Fibroblast of skin of right quadriceps (primary cell): Measurements from ENCODE around the gene TBX4.
"Not testable (repeated sequence)": the region's sequence is repeated elsewhere in the genome, so short reads cannot be mapped to it uniquely, and the experiment has no call there.

ENCODE experiments used
- DNase-seq: peaks from one replicate; pipeline ENCODE4 v3.0.0-alpha.2; 2013

TBX4 gene

DNA sequence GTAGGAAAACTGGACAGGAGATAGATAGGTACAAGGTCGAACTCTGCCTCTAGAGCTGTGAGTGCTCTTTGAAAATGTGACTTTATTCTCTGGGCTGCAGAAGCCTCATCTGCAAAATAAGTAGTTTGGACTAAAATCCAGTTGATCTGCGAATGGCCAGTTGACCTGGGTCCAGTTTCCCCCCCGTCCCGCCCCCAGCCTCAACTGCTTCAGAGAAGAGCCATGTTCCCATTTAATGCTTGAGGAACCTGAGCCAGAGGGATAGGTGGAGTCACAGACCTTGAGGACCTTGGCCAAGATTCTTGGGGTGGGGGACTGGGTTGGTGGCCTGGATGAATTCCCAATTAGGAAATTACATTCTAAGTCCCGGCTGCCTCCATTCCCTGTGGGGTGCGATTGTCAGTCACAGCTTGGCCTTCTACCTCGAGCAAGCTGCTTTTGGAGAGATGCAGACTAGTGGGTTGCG is 38.5 kb upstream of the TBX4 start:
- DNase-seq: no peak

DNA sequence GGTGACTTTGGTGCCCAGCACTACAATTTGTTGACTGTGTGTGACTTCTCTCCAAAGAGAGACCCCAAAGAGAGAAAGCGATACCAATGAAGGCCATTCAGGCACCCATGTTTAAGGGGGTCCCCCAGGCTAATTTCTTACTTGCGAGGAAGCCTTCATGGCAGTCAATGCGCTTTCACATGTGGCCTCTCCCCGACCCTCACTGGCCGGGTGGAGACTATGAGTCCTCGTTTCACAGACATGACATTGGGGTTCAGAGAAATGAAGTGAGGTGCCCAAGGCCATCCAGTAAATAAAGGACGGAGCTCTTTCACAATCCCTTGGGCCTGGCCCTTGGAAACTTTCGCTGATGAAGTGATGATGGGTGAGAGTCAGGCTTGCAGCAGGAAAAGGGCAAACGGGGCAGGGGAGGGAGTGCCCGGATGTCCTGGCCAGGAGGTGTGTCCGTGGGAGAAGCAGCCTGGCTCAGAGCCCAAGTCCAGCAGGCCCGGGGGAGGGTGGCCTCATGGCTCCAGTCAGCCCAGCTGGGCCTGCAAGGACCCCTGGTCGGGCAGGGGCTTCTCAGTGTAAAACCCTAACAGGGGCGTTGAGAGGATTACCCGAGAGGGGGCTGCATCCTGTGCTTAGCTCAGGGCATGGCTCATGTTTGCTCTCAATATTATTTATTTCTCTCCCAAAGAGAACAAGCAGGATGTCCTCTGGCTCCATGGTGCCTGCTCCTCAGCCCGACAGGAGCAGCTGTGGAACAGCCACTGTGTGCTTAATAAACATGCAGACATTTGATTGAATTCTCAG is 37.9 kb upstream of the TBX4 start:
- no peak for DNase-seq

DNA sequence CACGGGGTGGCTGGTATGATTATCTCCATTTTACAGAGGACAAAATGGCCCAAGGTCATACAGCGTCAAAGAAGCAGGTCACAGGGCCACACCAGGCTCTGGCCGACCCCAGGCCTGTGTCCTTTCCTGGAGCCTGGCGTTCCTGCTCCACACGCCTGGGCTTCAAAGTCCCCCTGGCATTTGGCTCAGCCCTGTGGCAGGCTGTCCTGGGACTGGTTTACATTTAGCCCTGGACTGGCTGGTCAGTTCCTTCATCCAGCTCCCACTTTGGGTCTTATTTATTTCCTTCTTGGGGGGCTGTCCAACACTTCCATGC is 37.3 kb upstream of the TBX4 start:
- no peak for DNase-seq

DNA sequence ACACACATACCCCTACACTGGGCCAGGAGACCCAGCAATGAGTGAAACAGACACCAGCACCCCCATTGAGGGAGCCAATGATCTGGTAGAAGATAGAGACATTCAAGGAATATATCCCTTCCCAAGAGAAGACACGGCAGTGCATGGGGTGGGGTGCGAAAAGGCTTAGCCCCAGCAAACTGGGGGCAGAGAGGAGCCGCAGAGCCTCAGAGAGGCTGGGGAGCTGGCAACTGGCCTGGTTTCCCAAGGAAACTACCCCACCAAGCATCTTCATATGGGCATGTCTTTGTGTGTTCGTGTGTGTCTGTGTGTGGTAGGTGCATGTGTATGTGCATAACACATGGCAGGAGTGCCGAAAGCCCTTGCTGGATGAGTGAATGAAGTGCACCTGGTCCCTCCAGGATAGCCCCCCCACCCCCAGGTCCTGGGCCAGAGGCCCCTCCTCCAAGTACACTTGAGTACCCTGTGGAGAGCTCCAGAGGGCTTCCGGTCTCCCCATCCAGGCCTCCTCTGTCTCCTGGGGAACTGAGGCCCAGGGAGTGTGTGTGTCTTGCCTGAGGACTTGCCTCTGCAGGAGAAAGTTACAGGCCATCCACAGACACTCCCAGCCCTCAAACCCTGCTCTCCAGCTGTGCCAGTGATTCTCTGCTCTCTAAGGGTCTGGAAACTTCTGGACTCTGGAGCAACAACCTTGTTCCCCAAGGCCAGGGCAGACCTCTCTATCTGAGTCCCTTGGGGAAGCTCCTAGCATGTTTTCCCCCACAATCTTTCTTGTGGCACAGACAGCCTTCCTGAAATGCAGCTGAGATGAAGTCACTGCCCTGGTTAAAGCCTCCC is 36.6 kb upstream of the TBX4 start:
- no peak for DNase-seq

DNA sequence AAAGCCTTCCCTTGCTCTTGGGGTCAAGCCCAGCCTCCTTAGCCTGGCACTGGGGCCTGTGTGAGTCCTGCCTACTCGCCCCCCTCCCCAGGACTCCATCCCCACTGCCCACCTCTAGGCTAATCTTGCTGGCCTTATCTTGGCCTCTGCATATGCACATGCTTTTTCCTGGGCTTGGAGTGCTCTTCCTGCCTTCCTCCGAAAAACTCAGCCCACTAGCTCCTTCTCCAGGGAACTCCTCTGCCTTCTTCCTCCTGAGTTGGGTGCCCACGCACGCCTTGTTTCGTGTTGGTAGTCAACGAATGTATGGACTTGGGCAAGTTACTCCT is 36.0 kb upstream of the TBX4 start:
- DNase-seq: no peak

DNA sequence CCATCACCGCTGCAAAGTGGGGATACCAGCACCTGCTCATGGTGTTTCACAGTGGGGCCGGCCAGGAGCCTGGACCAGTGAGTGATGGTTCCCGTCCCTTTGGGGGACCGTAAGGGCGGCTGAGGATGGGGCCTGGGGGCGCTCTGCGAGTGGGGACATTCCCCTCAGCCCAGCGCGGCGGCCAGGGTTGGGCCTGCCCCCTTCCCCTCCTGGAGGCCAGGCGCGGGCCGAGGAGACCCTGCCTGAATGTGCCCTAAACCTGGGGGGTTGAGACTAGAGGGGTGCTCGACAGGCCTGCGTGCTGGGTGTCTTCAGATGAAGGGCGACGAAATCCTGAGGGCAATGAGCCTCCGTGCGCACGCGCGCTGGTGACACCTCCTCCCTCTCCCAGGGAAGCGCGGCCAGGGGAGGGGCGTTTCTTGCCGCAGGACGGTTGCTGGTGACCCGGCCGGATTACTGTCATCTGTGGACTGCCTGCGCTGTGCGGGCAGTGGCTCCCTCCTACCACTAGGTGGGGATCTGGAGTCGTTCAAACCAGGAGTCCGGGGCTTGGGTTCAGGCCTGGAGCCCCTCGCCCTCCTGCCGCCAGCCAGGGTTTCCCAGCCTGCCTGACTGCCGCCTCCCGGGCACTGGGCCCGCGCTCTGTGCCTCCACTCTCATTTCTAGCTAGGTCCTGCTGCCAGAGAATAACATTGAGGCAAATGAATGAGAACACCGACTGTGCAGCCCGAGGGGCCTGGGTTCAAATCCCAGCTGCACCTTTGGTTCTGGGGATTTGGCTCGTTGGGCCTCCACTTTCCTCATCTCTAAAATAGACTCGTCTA is 35.5 kb upstream of the TBX4 start:
- peak; percentile 74 for DNase-seq

DNA sequence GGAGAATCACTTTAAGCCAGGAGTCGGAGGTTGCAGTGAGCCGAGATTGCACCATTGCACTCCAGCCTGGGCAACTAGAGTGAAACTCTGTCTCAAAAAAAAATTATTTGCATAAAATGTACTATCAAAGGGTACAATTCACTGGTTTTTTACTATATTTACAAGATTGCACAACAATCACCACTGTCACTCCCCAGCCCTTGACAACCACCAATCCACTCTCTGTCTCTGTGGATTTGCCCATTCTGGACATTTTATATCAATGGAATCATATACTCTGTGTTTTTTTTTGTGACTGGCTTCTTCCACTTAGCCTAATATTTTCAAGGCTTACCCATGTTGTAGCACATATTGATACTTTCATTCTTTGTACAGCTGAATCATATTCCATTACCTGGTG is 33.8 kb upstream of the TBX4 start:
- DNase-seq: no peak

DNA sequence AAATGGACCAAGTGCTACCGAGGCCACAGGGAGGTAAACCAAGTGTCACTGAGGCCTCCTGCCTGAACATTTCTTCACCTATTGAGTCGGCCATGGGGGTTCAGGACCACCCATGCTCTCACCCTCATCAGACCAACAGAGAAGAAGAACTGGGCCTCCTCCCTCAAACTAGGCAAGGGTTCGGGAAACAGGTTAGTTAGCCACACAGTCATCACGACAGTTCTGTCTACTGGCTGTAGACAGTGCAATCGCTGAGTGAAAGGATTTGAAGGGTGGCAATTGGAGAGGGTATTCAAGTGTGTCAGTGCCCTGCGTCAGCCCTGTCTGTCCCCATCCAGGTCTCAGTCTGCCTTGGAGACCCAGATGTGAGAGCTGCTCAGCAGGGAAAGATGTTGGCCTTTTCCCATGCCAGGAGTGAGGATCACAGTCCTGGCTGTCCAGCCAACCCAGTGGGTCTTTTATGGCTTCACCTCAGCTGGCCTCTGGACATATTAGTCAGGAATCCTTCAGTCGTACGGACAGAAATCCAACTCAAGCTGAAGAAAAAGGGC is 32.7 kb upstream of the TBX4 start:
- DNase-seq: no peak

DNA sequence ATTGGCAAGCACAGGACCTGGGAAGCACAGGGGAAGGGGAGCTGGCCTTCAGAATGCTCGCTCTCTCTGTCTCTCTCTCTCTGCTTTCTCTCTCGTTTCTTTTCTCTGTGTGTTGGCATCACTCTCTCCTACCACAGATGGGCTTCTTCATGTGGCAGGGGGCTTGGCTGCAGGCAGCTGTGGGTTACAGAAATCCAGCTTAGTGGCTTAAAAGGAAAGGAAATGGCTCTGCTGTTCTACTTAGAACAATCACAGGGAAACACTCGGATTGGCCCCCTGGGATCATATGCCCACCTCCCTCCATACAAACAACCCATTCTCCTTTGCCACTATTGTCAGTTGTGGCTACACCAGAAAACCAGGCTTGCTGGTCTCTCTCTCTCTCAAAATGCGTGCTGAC is 32.2 kb upstream of the TBX4 start:
- DNase-seq: no peak

DNA sequence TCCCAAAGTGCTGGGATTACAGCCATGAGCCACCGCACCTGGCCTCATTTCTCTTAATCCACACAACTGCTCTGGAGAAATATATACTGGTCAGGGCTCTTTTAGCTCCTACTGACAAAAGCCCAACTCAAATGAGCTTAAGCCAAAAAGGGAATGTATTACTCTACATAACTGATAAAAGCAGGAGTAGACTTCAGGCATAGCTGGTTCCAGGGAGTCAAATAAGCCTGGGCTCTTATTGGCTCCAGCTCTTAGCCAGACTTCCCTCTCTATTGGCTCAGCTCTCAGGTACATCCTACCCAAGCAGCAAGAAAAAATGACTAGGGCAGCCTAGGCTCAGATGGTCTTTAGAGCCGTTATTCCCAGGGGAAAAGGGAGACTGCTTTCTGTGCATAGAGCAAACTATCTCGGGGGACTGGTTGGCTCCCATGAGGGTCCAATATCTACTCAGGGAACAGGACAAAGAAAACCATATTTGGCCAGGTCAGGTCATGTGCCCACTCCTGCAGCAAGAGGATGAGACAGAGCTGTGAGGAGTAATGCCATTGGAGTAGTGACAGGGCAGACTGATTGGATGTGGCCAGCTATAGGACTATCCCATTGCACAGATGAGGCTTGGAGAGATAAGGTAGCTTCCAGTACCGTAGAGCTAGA is 31.4 kb upstream of the TBX4 start:
- DNase-seq: no peak

DNA sequence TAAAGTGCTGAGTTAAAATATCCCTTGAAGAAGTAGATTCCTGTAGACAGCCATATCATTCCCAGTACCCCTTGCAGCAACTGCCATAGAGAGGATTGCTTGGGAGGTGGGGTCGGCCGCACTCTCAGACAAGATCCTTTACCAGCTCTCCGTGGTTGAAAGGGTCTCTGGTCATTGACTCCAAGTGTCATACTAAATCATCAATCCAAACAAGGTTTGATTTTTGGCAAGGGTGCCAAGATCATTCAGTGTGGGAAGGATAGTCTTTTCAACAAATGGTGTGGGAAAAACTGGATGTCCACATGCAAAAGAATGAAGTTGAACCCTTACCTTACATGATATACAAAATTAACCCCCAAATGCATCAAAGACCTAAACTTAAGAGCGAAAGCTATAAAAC is 30.8 kb upstream of the TBX4 start:
- no peak for DNase-seq

DNA sequence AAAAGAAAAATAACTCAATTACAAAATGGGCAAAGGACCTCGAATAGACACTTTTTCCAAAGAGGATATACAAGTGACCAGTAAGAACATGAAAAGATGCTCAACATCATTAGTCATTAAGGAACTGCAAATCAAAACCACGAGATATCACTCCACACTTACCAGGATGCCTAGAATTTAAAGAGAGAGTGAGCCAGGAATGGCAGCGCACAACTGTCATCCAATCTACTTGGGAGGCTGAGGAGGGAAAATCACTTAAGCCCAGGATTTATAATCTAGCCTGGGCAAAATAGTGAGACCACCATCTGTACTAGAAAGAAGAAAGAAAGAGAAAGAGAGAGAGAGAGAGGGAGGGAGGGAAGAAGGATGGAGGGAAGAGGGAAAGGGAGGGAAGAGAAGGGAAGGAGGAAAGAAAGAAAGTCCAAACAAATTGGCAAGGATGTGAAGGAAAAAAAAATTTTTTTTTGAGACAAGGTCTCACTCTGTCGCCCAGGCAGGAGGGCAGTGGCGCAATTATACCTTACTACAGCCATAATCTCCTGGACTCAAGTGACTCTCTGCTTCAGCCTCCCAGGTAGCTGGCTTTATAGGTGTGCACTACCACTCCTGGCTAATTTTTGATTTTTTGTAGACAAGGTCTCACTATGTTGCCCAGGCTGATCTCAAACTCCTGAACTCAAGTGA is 30.0 kb upstream of the TBX4 start:
- DNase-seq: no peak

DNA sequence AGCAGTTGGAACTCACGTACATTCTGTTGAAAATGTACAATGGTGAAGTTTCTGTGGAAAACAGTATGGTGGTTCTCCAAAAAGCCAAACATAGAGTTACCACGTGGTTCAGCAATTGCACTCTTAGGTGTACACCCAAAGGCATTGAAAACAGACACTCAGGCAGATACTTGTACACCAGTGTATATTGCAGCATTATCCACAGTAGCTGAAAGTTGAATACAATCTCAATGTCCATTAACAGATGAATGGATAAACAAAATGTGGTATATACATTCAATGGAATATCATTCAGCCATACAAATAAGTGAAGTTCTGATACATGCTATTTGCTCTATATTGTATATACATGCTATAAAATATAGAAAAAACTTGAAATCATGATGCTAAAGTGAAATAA is 29.4 kb upstream of the TBX4 start:
- no peak for DNase-seq

DNA sequence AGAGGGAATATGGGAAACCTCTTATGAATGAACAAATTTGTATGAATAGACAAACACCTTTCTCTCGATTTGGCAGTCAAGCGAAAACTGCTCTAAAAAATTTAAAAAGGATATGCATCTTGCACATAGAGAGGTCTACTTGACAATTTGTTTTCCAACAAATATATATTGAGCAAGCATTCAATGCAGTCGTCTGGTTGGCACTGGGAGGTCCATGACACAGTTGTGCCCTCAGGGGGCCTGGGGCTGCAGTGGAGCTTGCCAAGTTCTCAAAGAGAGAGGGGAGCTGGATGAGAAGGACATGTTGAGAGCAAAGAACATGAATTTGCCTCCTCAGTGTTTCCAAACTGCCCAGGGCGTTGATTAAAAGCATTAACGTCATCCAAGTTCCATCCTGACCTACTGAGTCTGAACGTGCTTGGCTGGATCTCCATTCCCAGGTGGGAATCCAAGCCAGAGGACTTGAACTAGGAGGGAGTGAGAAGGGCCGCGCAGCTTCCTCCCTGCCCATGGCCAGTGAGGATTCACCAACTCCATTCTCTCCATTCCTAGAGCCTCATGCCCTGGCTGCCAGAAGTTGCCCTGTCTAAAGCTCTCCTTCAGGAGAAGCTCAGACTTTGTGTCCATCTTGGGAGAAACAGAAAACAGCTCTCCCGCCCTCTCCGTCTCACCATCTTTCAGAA is 28.1 kb upstream of the TBX4 start:
- DNase-seq: no peak

DNA sequence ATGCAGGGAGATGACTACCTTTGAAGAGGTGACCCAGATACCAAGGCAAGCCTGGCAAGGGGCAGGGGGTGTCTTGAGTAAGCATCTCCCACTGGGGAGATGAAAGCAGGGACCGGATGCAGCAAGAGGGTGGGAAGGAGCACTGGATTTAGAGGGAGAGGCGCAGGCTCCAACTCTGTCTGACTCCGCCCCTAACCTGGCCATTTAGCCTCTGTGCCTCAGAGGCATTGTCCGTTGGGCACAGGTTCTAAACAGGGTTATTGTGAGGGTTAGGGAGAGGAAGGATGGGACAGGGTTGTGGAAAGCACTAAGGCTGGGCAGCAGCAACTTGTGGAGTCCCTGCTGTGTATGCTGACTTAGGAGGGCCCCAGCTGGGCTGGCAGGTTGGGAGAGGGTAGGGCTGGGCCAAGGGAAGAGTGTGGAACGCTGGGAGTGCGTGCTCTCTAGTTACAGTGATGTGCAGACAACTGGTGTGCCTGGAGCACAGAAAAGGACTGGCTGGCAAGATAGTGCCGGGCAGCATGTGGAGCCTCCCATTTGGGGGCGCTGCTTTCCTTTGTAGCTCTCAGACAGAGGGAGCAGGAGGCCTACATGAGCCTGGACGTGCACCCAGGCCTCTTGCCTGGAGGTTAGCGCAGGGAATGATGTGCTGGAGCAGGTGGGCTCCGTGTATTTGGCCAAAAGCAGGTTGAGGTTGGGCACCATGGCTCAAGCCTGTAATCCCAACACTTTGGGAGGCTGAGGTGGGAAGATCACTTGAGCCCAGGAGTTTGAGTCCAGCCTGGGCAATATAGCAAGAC is 26.3 kb upstream of the TBX4 start:
- DNase-seq: no peak

DNA sequence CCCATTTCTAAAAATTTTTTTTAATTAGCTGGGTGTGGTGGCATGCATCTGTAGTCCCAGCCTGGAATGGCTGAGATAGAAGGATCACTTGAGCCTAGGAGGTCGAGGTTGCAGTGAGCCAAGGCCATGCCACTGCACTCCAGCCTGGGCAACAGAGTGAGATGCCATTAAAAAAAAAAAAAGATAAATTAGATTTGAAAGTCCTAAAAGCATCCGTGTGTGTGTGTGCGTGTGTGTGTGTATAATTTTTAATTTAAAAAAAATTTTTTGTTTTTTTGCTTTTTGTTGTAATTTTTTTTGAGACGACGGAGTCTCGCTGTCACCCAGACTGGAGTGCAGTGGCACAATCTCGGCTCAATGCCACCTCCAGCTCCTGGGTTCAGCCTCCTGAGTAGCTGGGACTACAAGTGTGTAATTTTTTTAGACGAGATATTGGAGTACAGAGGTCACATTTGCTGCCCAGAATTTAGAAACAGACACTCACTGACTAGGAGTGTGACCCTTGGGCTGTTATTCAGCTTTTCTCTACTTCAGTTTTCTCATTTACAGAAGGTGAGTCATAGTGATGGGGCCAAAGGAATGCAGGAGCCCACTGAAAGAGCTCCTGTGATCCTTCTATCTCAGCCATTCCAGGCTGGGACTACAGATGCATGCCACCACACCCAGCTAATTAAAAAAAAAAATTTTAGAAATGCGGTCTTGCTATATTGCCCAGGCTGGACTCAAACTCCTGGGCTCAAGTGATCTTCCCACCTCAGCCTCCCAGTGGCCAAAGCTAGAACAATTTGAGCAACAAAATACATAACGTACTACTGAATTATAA is 25.5 kb upstream of the TBX4 start:
- DNase-seq: peak; percentile 73

DNA sequence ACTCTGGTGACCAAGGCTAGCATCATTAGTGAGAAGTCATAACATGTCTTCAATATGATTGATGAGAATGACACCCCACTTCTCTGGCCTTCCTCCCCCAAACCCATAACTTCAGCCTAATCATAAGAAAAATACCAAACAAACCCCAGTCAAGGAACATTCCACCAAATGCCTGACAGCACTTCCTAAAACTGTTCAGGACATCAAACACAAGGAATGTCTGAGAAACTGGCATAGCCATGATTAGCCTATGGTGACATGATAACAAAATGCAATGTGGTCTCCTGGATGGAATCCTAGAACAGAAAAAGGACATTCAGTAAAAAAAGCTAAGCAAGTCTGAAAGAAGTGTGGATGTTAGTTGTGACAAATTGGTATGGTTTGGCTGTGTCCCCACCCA is 24.7 kb upstream of the TBX4 start:
- no peak for DNase-seq

DNA sequence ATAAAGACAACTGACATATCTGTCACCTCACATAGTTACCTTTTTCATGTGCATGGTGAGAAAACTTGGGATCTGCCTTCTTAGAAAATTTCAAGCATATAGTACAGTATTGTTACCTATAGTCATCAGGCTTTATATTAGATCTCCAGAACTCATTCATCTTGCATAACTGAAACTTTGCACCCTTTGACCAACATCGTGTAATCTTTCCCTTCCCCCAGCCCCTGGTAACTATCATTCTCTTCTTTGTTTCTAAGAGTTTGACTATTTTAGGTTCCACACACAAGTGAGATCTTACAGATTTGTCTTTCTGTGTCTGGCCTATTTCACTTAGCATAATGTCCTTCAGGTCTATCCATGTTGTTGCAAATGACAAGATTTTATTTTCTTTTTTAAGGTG is 22.9 kb upstream of the TBX4 start:
- no peak for DNase-seq

DNA sequence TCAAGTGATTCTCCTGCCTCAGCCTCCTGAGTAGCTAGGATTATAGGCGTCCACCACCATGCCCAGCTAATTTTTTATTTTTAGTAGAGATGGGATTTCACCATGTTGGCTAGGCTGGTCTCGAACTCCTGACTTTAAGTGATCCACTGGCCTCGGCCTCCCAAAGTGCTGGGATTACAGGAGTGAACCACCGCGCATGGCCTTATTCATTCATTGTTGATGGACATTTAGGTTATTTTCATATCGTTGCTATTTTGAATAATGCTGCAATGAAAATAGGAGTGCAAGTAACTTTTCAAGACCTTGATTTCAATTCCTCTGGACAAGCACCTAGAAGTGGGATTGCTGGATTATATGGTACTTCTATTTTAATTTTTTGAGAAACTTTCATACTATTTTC is 22.4 kb upstream of the TBX4 start:
- not testable (repeated sequence) for DNase-seq
